Smooth muscle cell (in vitro differentiated cells): Measurements from ENCODE around the gene CD8A. TPM values are rescaled to one million over a fixed set of nuclear protein-coding genes. Genes with fewer than 3 reads are reported as not detected.

Experiments used
- DNase-seq: peaks from one replicate; lab custom pipeline; 2025; ENCODE audit not compliant: unreplicated experiment; lab: John Stamatoyannopoulos, UW
- H2AFZ ChIP-seq: fragments of 200-600 bp; sonication (generic); 2 replicates; pipeline ENCODE4 v1.6.0; 2016; ENCODE audit warnings: antibody characterized with exemption, low read depth, mild to moderate bottlenecking
- H3F3A ChIP-seq: fragments of 200-600 bp; sonication (generic); 2 replicates; pipeline ENCODE4 v1.6.0; 2017; ENCODE audit warnings: antibody characterized with exemption, low read depth
- H3K27ac ChIP-seq: fragments of 200-600 bp; sonication (generic); 2 replicates; pipeline ENCODE4 v1.5.1; 2016; ENCODE audit warnings: low read depth, mild to moderate bottlenecking
- H3K27me3 ChIP-seq: fragments of 200-600 bp; sonication (generic); 2 replicates; pipeline ENCODE4 v1.6.1; 2016; ENCODE audit warnings: low read depth, mild to moderate bottlenecking
- H3K36me3 ChIP-seq: fragments of 200-600 bp; sonication (generic); 2 replicates; pipeline ENCODE4 v1.5.1; 2016; ENCODE audit warnings: low read depth
- H3K4me1 ChIP-seq: fragments of 200-600 bp; sonication (generic); 2 replicates; pipeline ENCODE4 v1.5.1; 2016; ENCODE audit warnings: low read depth
- H3K4me2 ChIP-seq: fragments of 200-600 bp; sonication (generic); 2 replicates; pipeline ENCODE4 v1.6.0; 2016; ENCODE audit warnings: mild to moderate bottlenecking
- H3K4me3 ChIP-seq: fragments of 200-600 bp; sonication (generic); 2 replicates; pipeline ENCODE4 v1.5.1; 2016; ENCODE audit warnings: mild to moderate bottlenecking
- H3K79me2 ChIP-seq: fragments of 200-600 bp; sonication (generic); 2 replicates; pipeline ENCODE4 v1.6.0; 2016; ENCODE audit warnings: low read depth, mild to moderate bottlenecking
- H3K9ac ChIP-seq: fragments of 200-600 bp; sonication (generic); 2 replicates; pipeline ENCODE4 v1.6.0; 2016; ENCODE audit warnings: low read depth
- H3K9me3 ChIP-seq: fragments of 200-600 bp; sonication (generic); replicated peaks from 2 replicates; pipeline ENCODE4 v1.5.1; 2016; ENCODE audit warnings: low read depth
- H4K20me1 ChIP-seq: fragments of 200-600 bp; sonication (generic); 2 replicates; pipeline ENCODE4 v1.6.0; 2016; ENCODE audit warnings: low read depth
- CTCF ChIP-seq: fragments of 200-600 bp; sonication (generic); IDR thresholded peaks from 2 replicates; pipeline ENCODE4 v1.5.1; 2017; ENCODE audit warnings: borderline replicate concordance, mild to moderate bottlenecking, antibody characterized with exemption; ENCODE audit not compliant: insufficient read depth, poor library complexity, severe bottlenecking
- WGBS: methylation state at CpG from one replicate; pipeline ENCODE4 v1.1.7; 2016; ENCODE audit warnings: low lambda C conversion rate; 5-methylcytosine and 5-hydroxymethylcytosine counted together
- polyA plus RNA-seq: library from polyadenylated mRNA; unstranded; fragments of >200 nt; fragmentation: Nextera tagmentation; extraction: Ambion mirVana; gene quantifications from 2 replicates; pipeline ENCODE4 v1.2.1, GENCODE V29; 2016
- total RNA-seq: library from RNA; depleted of rRNA; stranded (reverse); fragments of >200 nt; gene quantifications from 2 replicates; pipeline ENCODE4 v1.2.3, GENCODE V29; 2014

Gene CD8A
- total and polyA plus RNA-seq, 2 experiments from 2014 or later, result not detected

GRCh38 chr2:86786001-86786536, 4.6 kb downstream of the CD8A start:
- H3F3A ChIP-seq, result no peaks in the 10 kb centered on the region
- WGBS, result 66% methylated on average over 10 of the region's 10 CpGs

GRCh38 chr2:86785456-86785855, 5.3 kb downstream of the CD8A start:
- Histone ChIP-seq H3K9ac (no peak overlapping the region), H3K4me2 (no peak overlapping the region)
- DNase-seq, result no peak

More at GRCh38 chr2:86786001-86786536, 4.6 kb downstream of the CD8A start:
- Histone ChIP-seq H3K4me2 (no peak overlapping the region), H3K27me3 (peaks cover 75% of the 10 kb centered on the region), H3K36me3 (no peaks in the 10 kb centered on the region), H3K4me3 (no peak overlapping the region), H3K79me2 (no peaks in the 10 kb centered on the region), H3K27ac (no peak overlapping the region), H4K20me1 (no peaks in the 10 kb centered on the region), H3K4me1 (peaks cover 11% of the 10 kb centered on the region), H3K9ac (no peak overlapping the region), H3K9me3 (no peaks in the 10 kb centered on the region), H2AFZ (no peak overlapping the region)
- DNase-seq, result no peak
- TF ChIP-seq CTCF, result no peak

GRCh38 chr2:86783615-86784339, 6.9 kb downstream of the CD8A start:
- Histone ChIP-seq H3K79me2 (no peaks in the 10 kb centered on the region), H3K4me2 (no peak overlapping the region), H3K9ac (no peak overlapping the region), H3F3A (no peaks in the 10 kb centered on the region), H3K4me1 (no peaks in the 10 kb centered on the region), H4K20me1 (no peaks in the 10 kb centered on the region), H3K4me3 (no peak overlapping the region), H3K36me3 (no peaks in the 10 kb centered on the region), H3K27ac (no peak overlapping the region), H2AFZ (no peak overlapping the region), H3K27me3 (peaks cover 52% of the 10 kb centered on the region), H3K9me3 (no peaks in the 10 kb centered on the region)
- no peak for DNase-seq
- no peak for TF ChIP-seq CTCF
- WGBS, result 84% methylated on average over 8 of the region's 8 CpGs

More at GRCh38 chr2:86785456-86785855, 5.3 kb downstream of the CD8A start:
- Histone ChIP-seq H3K36me3 (no peaks in the 10 kb centered on the region), H3K79me2 (no peaks in the 10 kb centered on the region), H3K27me3 (peaks cover 69% of the 10 kb centered on the region), H4K20me1 (no peaks in the 10 kb centered on the region), H3F3A (no peaks in the 10 kb centered on the region), H3K9me3 (no peaks in the 10 kb centered on the region), H3K27ac (no peak overlapping the region), H2AFZ (no peak overlapping the region), H3K4me3 (no peak overlapping the region), H3K4me1 (peaks cover 5% of the 10 kb centered on the region)
- 91% methylated on average over 9 of the region's 9 CpGs for WGBS
- TF ChIP-seq CTCF, result no peak
